ENCODE measurements around the gene OPCML. TPM values are rescaled to one million over a fixed set of nuclear protein-coding genes. Genes with fewer than 3 reads are reported as not detected.

The OPCML gene
- total RNA-seq, 4 donors from 2014 or later = not detected

GRCh38 chr11:132471466-132471865 is 1060.8 kb downstream of the OPCML start:
- Histone ChIP-seq H3K4me3 (no peak overlapping the region), H3K36me3 (no peaks in the 10 kb centered on the region), H3K27me3 (no peaks in the 10 kb centered on the region), H3K27ac (no peak overlapping the region), H3K9me3 (no peaks in the 10 kb centered on the region), H3K4me1 (no peaks in the 10 kb centered on the region)
- no peak for DNase-seq
- in situ Hi-C loops (cut with MboI; ENCODE audit: low pct_ligation_motif_present in 1 of 4, low pct_unique_long_range_greater_than_20kb in 1 of 4, low sequenced_read_pairs in 3 of 4) = no loop called here
- WGBS, 2 donors (ENCODE audit: low coverage in 1 of 2) = 62% methylated on average over 3 of the region's 3 CpGs; no CpG with 5 or more reads in 1 of the 2 donors
- intact Hi-C loops (cut with DNase I; ENCODE audit: low total_unique reads) = no loop called here
- TF ChIP-seq POLR2A (IDR thresholded peaks at IDR 0.05) (no peak), EP300 (IDR thresholded peaks at IDR 0.05; ENCODE audit: low read depth) (no peak), POLR2AphosphoS5 (IDR thresholded peaks at IDR 0.05) (no peak), CTCF (IDR thresholded peaks at IDR 0.05) (no peak)

DNA sequence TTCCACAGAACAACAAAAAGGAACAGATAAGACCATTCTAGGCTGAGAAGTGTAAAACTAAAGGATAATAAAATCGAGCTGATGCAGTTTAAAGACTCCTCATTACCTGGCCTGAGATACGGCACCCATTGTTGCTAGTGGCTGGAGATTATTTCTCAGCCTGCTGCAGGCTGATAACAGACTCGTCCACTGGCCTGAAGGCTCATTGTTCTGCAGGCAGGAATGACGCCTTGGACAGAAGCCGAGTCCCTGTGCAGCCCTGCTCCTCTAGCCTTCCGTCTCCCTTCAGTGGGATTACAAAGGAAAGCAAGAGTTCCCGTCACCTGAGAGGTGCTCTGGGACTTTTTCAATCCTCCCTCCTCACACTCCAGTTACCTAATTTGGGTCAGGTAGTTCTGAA is 1065.3 kb downstream of the OPCML start:
- 32 to 47% methylated on average over 2 to 7 of the region's 7 CpGs for WGBS, 2 donors (ENCODE audit: low coverage in 1 of 2)
- in situ Hi-C loops (cut with MboI; ENCODE audit: low pct_ligation_motif_present in 1 of 4, low pct_unique_long_range_greater_than_20kb in 1 of 4, low sequenced_read_pairs in 3 of 4) = no loop called here

GRCh38 chr11:132464939-132465338 is 1067.4 kb downstream of the OPCML start:
- 68 to 83% methylated on average over 3 of the region's 3 CpGs for WGBS, 2 donors (ENCODE audit: low coverage in 1 of 2)
- intact Hi-C loops (cut with DNase I; ENCODE audit: low total_unique reads) (no loop called here), in situ Hi-C loops (cut with MboI; ENCODE audit: low pct_ligation_motif_present in 1 of 4, low pct_unique_long_range_greater_than_20kb in 1 of 4, low sequenced_read_pairs in 3 of 4) (no loop called here)
- no peaks in the 10 kb centered on the region for H3K36me3 ChIP-seq
- no peaks in the 10 kb centered on the region for H3K4me1 ChIP-seq
- DNase-seq = no peak
- H3K9me3 ChIP-seq = no peaks in the 10 kb centered on the region
- H3K27me3 ChIP-seq = no peaks in the 10 kb centered on the region
- H3K4me3 ChIP-seq = no peak overlapping the region
- TF ChIP-seq CTCF (IDR thresholded peaks at IDR 0.05) (no peak), POLR2AphosphoS5 (IDR thresholded peaks at IDR 0.05) (no peak), POLR2A (IDR thresholded peaks at IDR 0.05) (no peak), EP300 (IDR thresholded peaks at IDR 0.05; ENCODE audit: low read depth) (no peak)
- no peak overlapping the region for H3K27ac ChIP-seq

More for the DNA sequence above, 1065.3 kb downstream of the OPCML start:
- Histone ChIP-seq H3K4me3 (no peak overlapping the region), H3K4me1 (no peaks in the 10 kb centered on the region), H3K9me3 (no peaks in the 10 kb centered on the region), H3K27me3 (no peaks in the 10 kb centered on the region), H3K27ac (no peak overlapping the region), H3K36me3 (no peaks in the 10 kb centered on the region)
- TF ChIP-seq POLR2AphosphoS5 (IDR thresholded peaks at IDR 0.05) = no peak
- no peak for TF ChIP-seq CTCF (IDR thresholded peaks at IDR 0.05)
- no peak for TF ChIP-seq POLR2A (IDR thresholded peaks at IDR 0.05)
- TF ChIP-seq EP300 (IDR thresholded peaks at IDR 0.05; ENCODE audit: low read depth) = no peak
- intact Hi-C loops (cut with DNase I; ENCODE audit: low total_unique reads) = no loop called here
- DNase-seq = no peak

GRCh38 chr11:132464003-132464342 is 1068.3 kb downstream of the OPCML start:
- Histone ChIP-seq H3K36me3 (no peaks in the 10 kb centered on the region), H3K4me3 (no peak overlapping the region), H3K27me3 (no peaks in the 10 kb centered on the region), H3K27ac (no peak overlapping the region), H3K9me3 (no peaks in the 10 kb centered on the region), H3K4me1 (no peaks in the 10 kb centered on the region)
- no peak for DNase-seq
- intact Hi-C loops (cut with DNase I; ENCODE audit: low total_unique reads) (no loop called here), in situ Hi-C loops (cut with MboI; ENCODE audit: low pct_ligation_motif_present in 1 of 4, low pct_unique_long_range_greater_than_20kb in 1 of 4, low sequenced_read_pairs in 3 of 4) (no loop called here)
- no peak for TF ChIP-seq EP300 (IDR thresholded peaks at IDR 0.05; ENCODE audit: low read depth)
- TF ChIP-seq CTCF (IDR thresholded peaks at IDR 0.05) = no peak
- TF ChIP-seq POLR2AphosphoS5 (IDR thresholded peaks at IDR 0.05) = no peak
- TF ChIP-seq POLR2A (IDR thresholded peaks at IDR 0.05) = no peak
- 57 to 78% methylated on average over 1 of the region's 1 CpG for WGBS, 2 donors (ENCODE audit: low coverage in 1 of 2)

All from transverse colon (tissue), 4 donors.